Measurements from ENCODE around the gene CSRP2. TPM values are rescaled to one million over a fixed set of nuclear protein-coding genes. Genes with fewer than 3 reads are reported as not detected.

The CSRP2 gene
- total and polyA plus RNA-seq, 2 of the 13 experiments (the other 11 are each of a cell fraction or from before 2014, with no cell fraction given): 7.2 to 8.0 TPM

GRCh38 chr12:76848132-76848531 is 30.7 kb downstream of the CSRP2 start:
- H4K20me1 ChIP-seq (ENCODE audit: insufficient read depth, low read length): no peaks in the 10 kb centered on the region
- H3K79me2 ChIP-seq (ENCODE audit: insufficient read depth, low read length): no peaks in the 10 kb centered on the region
- H3K9ac ChIP-seq (ENCODE audit: insufficient read depth, low read depth, low read length): no peak overlapping the region
- no peak for DNase-seq (ENCODE audit: low spot score)
- peaks cover 1 to 16% of the 10 kb centered on the region in 2 experiments; a peak in 3 of 5 replicates for H3K36me3 ChIP-seq (replicated peaks in 1 of 2; ENCODE audit: control insufficient read depth in 1 of 2, insufficient read depth in 2 of 2, low read length in 2 of 2)
- no peak overlapping the region for H2AFZ ChIP-seq (ENCODE audit: low read length)
- H3K27me3 ChIP-seq (ENCODE audit: control insufficient read depth in 1 of 2, insufficient read depth in 2 of 2, low read length in 2 of 2): no peaks in the 10 kb centered on the region
- ChIA-PET CTCF (ENCODE audit: low intra/inter-chr PET ratio, low total read pairs) (no interaction called here), POLR2A (no interaction called here)
- WGBS (ENCODE audit: low lambda C conversion rate): 95% methylated on average over 2 of the region's 2 CpGs
- in situ Hi-C loops (cut with HindIII; ENCODE audit: extremely low pct_ligation_motif_present, low pct_unique_long_range_greater_than_20kb): no loop called here
- H3K4me3 ChIP-seq (replicated peaks in 1 of 3; ENCODE audit: insufficient read depth in 1 of 3, low read depth in 2 of 3, low read length in 3 of 3): no peak overlapping the region
- H3K4me2 ChIP-seq (ENCODE audit: low read depth, low read length): no peak overlapping the region
- FAIRE-seq: no peak
- ATAC-seq: no peak
- intact Hi-C loops (cut with micrococcal nuclease; ENCODE audit: unreplicated experiment): no loop called here
- no peaks in the 10 kb centered on the region for H3K4me1 ChIP-seq (ENCODE audit: insufficient read depth, low read length)
- no peak overlapping the region for H3K27ac ChIP-seq (ENCODE audit: extremely low read length, insufficient read depth, low read length)
- H3K9me3 ChIP-seq (ENCODE audit: low read length): no peaks in the 10 kb centered on the region
- TF ChIP-seq MAF1 (CRISPR knock-in tag; IDR thresholded peaks at IDR 0.05; ENCODE audit: borderline replicate concordance) (no peak), AGO2 (optimal IDR thresholded peaks at IDR 0.05; ENCODE audit: low read depth, low read length) (no peak), ZNF552 (CRISPR knock-in tag; IDR thresholded peaks at IDR 0.05; ENCODE audit: borderline replicate concordance) (no peak)
- TF ChIP-seq, protein P1, sequence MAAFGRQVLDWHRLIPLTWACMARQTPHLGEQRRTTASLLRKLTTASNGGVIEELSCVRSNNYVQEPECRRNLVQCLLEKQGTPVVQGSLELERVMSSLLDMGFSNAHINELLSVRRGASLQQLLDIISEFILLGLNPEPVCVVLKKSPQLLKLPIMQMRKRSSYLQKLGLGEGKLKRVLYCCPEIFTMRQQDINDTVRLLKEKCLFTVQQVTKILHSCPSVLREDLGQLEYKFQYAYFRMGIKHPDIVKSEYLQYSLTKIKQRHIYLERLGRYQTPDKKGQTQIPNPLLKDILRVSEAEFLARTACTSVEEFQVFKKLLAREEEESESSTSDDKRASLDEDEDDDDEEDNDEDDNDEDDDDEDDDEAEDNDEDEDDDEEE (CRISPR knock-in tag; IDR thresholded peaks at IDR 0.05): no peak
- BruUV-seq (replicated peaks): no TSS peak

DNA sequence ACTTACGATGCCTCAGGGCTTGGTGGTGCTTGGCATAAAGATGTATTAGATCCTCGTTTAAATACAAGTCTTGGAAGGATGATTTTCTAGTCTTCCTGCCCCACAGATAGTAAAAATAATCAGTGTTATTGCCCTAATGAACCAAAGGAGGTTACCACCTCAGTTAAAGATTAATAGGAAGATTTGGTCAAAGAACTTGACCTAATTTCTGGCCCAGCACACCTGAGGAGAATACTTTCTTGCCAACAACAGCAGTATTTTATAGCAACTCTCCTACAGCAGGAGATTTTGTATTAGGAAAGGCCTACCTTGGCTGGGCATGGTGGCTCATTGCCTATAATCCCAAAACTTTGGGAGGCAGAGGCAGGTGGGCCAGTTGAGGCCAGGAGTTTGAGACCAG is 31.6 kb downstream of the CSRP2 start:
- no peak for DNase-seq (ENCODE audit: low spot score)
- no peak for FAIRE-seq
- TF ChIP-seq KLF13 (CRISPR knock-in tag; IDR thresholded peaks at IDR 0.05) (no peak), PRMT3 (CRISPR knock-in tag; IDR thresholded peaks at IDR 0.05; ENCODE audit: borderline replicate concordance, low read depth) (no peak), NFE2L1 (CRISPR knock-in tag; IDR thresholded peaks at IDR 0.05; ENCODE audit: borderline replicate concordance) (no peak), ZSCAN21 (CRISPR knock-in tag; IDR thresholded peaks at IDR 0.05; ENCODE audit: borderline replicate concordance) (no peak), SSRP1 (CRISPR knock-in tag; IDR thresholded peaks at IDR 0.05) (no peak), SNAI1 (CRISPR knock-in tag; IDR thresholded peaks at IDR 0.05; ENCODE audit: borderline replicate concordance) (no peak), SIN3A (IDR thresholded peaks at IDR 0.05; ENCODE audit: borderline replicate concordance, low read depth, low read length) (no peak), ZNF773 (CRISPR knock-in tag; IDR thresholded peaks at IDR 0.05; ENCODE audit: borderline replicate concordance) (no peak), TCF7L2 (IDR thresholded peaks at IDR 0.05; ENCODE audit: low read depth, low read length) (no peak), RAD21 (CRISPR knock-in tag; IDR thresholded peaks at IDR 0.05) (no peak), ZBTB14 (CRISPR knock-in tag; IDR thresholded peaks at IDR 0.05) (no peak), NR2F6 (IDR thresholded peaks at IDR 0.05) (no peak), NR2F6 (CRISPR knock-in tag; IDR thresholded peaks at IDR 0.05) (no peak), ZFP41 (CRISPR knock-in tag; IDR thresholded peaks at IDR 0.05; ENCODE audit: borderline replicate concordance) (no peak)
- TF ChIP-seq, protein P2, sequence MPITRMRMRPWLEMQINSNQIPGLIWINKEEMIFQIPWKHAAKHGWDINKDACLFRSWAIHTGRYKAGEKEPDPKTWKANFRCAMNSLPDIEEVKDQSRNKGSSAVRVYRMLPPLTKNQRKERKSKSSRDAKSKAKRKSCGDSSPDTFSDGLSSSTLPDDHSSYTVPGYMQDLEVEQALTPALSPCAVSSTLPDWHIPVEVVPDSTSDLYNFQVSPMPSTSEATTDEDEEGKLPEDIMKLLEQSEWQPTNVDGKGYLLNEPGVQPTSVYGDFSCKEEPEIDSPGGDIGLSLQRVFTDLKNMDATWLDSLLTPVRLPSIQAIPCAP (CRISPR knock-in tag; IDR thresholded peaks at IDR 0.05; ENCODE audit: low read depth): no peak

More for the DNA sequence above, 31.6 kb downstream of the CSRP2 start:
- Histone ChIP-seq H3K27ac (ENCODE audit: extremely low read length, insufficient read depth, low read length) (no peak overlapping the region), H3K36me3 (replicated peaks in 1 of 2; ENCODE audit: control insufficient read depth in 1 of 2, insufficient read depth in 2 of 2, low read length in 2 of 2) (peaks cover 1 to 16% of the 10 kb centered on the region in 2 experiments; a peak in 3 of 5 replicates), H2AFZ (ENCODE audit: low read length) (no peak overlapping the region), H3K9me3 (ENCODE audit: low read length) (no peaks in the 10 kb centered on the region), H3K9ac (ENCODE audit: insufficient read depth, low read depth, low read length) (no peak overlapping the region), H4K20me1 (ENCODE audit: insufficient read depth, low read length) (no peaks in the 10 kb centered on the region), H3K27me3 (ENCODE audit: control insufficient read depth in 1 of 2, insufficient read depth in 2 of 2, low read length in 2 of 2) (no peaks in the 10 kb centered on the region), H3K79me2 (ENCODE audit: insufficient read depth, low read length) (no peaks in the 10 kb centered on the region), H3K4me3 (replicated peaks in 1 of 3; ENCODE audit: insufficient read depth in 1 of 3, low read depth in 2 of 3, low read length in 3 of 3) (no peak overlapping the region), H3K4me1 (ENCODE audit: insufficient read depth, low read length) (no peaks in the 10 kb centered on the region), H3K4me2 (ENCODE audit: low read depth, low read length) (no peak overlapping the region)
- no peak for ATAC-seq
- in situ Hi-C loops (cut with HindIII; ENCODE audit: extremely low pct_ligation_motif_present, low pct_unique_long_range_greater_than_20kb) (no loop called here), intact Hi-C loops (cut with micrococcal nuclease; ENCODE audit: unreplicated experiment) (no loop called here)
- ChIA-PET POLR2A (no interaction called here), CTCF (ENCODE audit: low intra/inter-chr PET ratio, low total read pairs) (no interaction called here)
- WGBS (ENCODE audit: low lambda C conversion rate): 85% methylated on average over 2 of the region's 2 CpGs
- BruUV-seq (replicated peaks): no TSS peak

Data from HepG2 (cell line).